Measurements from ENCODE around the gene STX18.
"Not testable (repeated sequence)": the region's sequence is repeated elsewhere in the genome, so short reads cannot be mapped to it uniquely, and the experiment has no call there.

Gene STX18

DNA sequence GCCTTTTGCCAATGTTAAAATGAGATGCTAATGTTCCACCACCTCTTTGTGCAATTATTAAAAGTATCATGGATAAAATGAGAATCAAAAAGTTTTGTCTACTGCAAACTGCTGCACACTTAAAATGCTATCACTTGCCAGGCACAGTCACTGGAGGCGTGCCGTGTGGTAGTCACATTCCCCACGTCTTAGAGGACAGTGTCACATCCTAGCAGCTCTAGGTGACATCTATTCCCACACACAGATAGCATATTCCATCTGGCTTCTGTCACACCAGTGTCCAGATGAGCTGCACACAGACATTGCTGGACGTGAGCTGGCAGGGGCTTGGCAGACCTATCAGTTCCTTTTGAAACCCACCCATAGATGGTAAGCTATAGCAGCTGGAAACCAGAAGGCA lies 107.9 kb downstream of the STX18 start:
- no peak for DNase-seq

DNA sequence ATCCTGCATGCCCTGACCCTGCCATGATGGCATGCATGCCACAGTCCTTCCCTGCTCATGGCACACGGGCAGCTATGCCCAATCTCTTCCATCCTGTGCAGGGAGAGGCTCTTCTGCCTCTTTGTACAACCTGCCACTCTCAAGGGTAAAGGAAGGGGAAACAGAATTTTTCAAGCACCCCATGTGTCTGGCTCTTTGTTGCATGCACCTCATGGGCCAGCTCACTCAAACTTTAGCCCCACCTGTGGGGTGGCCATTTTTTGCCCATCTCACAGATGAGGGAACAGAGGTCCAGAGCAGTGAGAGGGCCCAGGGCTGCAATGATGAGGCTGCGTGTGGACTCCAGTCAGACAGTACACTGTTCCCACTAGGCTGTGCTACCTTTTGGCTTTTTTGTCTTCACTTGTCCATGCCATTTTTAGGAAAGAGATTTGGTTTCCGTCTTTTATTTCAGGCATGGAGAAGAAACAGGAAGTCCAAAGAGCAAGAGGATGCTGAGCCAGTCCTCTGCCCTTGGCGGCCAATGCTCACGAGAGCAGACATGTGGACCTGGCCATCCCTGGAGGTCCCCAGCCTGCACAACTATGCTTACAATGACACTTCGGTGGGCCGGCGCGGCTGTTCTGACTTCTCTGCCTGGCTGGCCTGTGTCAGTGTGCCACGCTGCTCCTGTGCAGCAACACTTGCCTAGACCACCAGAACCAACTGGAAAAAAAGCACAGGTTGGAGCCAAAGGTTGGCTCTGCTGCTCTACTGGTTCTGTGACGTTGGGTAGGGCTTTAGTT lies 109.3 kb downstream of the STX18 start:
- no peak for DNase-seq

DNA sequence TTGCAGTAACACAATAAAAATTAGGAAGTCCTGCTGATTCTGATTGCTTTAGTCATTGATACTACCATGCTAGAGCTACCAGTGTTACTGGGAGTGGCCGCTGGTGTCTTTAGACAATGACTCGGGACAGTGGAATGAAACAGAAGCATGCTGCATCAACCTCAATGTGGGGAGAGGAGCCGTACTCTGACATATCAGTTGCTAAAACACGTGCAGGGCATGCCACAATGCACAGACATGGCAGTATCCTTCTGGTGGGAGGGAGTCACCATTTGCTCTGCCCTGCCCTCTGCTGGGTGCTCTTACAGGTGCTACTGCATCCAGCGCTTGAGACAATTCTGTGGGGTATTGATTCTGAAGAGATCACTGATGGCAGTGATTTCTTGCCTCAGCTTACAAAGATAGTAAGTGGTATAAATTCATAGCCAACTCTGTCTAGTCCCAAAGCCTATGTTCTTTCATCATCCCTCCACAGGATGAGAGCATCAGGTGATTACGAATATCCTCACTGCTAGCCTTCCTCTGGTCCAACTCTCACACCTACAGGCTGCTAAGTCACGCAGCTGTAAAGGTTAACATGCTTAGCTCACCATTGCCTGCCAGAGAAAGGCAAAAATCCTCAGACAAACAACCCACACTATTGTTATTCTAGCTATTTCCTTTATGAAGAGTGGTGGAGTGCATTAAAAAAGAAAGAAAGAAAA lies 111.2 kb downstream of the STX18 start:
- no peak for DNase-seq

DNA sequence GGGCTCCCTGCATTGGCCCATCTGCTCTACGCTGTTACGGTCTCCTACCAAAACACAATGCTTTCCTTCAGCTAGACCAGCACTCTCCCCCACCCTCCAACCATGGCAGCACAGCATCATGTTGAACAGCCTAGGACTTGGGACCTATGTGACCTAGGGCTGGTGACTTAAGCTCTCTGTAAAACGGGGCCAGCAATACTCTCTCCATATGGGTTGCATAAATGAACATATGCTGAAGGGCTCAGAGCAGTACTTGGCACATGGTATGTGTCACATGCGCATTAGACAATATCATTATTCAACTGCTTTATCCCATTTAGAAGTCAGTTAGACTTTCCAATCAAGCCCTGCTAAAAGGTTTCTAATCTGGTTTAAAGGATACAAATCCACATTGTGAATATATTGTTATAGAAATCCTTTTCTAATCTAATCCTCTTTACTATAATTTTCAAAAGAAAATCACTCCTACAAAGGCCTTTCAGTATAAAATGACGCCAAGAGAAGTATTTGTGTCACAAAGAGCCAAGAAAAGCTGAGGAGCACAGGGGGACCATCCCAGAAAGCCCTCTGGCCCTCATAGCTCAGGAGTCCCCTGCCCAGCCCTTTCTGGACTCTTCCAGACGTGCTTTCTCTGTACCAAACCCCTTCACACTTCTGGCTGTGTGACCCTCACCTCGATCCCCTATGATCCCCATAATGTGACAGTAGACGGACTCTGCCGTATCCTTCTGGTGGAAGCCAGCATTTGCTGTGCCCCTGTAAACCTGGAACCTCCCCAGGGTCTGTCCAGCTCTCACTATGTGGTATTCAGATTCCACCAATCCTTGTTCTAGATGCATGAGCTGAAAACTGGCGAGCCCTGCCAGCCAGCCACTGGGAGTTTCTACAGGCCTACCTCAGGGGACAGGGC lies 112.6 kb downstream of the STX18 start:
- no peak for DNase-seq

DNA sequence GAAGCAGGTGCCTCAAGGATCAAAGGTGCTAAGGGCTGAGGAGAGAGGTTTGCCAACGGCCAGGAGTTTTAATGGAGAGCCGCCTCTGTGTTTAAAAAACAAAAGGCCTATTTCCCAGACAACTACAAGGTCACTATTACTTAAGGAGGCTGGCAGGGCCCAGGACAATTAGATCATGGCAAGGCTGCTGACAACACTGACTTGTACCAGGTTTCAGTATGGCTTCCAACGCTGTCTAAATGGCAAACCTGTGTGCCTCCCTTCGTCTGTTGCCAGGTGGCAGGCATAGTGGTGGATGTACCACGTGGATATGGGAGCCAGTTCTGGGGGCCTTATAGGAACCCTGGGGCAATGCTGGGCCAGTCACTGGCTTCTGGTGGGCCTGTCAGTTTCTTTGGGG lies 114.0 kb downstream of the STX18 start:
- no peak for DNase-seq

DNA sequence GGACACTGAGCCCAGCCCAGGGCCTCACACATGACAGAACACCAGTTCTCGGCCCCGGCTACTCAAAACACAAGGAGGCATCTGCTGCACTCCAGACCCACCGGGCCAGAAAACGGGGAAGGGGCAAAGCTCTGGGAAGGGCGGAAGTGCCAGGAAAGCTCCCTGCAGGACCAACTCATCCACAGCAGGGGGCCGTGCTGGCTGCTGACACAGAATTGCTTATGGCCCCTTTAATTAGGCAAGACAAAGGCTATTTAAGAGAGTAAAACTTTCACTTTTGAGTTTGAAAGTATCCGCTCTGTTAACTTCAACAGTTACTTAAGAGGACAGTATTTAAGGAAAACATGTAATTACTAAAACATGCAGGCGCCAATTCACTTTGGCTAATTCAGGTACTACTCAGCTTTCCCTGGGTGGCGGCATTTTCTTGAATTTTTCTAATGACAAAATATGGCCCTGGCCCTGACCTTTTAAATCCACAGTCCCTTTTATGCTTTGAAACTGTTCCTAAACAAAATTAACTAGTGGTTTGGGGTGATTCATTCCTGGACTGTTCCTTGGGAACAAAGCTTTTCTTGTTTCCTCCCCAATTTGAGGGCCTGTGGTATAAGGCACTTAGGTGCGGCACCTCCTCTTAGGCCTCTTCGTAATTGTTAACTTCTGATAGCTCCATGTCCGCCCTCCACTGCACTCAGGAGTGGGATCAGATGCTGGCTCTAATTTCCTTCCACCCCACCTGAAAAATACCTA lies 114.6 kb downstream of the STX18 start:
- no peak for DNase-seq

DNA sequence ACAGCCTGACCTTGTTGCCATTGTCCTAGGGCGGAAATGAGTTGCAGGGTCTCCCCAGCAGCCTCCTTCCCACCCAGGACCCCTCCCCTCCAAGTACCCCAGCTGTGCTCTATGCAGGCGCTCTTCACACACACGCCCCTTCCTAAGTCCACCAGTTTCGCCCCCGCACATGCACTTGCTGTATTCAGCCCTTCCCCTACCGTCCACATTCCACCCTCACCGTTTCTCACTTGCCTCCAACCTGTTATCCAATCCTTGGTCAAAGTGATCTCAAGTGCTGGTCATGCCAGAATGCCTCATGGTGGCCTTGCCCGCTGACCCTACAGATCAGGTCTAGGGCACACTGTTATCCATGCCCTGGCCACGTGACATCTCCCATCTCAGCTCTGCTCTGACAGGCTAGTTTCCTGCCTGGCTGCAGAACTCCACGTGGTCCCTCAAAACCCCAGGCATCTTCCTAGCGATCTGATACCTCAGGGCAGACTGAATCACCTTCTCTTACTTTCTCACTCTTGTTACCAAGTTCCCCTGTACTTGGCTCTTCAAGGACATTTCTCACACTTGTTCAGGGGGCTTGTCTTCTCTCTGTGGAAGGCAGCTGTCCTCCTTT lies 115.2 kb downstream of the STX18 start:
- DNase-seq = no peak

DNA sequence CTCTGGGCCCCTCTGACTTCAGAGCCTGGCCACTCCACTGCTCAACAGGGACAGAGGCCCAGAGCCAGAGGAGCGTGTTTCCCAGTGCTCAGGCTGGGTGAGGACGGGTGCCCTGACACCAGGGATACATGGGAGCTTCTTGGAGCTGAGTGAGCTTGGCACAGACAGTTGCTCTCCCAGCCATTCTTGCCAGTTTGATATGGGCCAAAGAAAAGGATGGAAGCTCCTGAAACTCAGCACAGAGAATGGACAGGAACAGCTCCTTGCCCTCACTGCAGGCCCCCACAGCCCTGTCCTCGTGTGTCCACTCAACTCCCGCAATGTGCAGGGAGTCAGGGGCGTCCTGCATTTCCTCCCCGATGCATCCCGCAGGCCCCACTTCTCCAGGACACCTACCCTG lies 116.2 kb downstream of the STX18 start:
- no peak for DNase-seq

DNA sequence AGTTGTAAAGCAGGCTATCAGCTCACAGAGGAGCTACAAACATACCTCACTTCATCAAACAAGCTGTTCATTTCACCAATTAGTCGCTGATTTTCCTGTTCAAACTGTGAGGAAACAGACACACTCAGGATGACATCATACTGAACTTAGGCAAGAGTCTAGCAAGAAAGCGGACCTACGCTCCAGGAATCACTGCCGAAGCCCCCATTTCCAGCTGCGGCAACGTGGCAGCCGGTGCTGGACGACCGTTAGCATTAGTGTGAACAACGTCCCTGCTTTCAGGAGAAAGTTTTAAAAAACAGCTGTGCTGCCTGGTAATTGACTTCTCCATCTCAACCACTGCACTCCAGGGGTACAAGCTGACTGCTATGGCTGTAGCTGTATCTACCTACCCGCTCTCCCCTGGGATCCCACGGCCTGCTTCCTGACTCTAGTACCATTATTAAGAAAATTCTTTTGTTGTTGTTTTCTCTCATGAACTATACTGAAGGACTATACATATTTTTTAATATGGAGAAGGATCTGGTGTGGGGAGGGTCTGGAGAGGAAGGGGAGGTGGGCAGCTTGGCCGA lies 116.6 kb downstream of the STX18 start:
- DNase-seq = no peak

DNA sequence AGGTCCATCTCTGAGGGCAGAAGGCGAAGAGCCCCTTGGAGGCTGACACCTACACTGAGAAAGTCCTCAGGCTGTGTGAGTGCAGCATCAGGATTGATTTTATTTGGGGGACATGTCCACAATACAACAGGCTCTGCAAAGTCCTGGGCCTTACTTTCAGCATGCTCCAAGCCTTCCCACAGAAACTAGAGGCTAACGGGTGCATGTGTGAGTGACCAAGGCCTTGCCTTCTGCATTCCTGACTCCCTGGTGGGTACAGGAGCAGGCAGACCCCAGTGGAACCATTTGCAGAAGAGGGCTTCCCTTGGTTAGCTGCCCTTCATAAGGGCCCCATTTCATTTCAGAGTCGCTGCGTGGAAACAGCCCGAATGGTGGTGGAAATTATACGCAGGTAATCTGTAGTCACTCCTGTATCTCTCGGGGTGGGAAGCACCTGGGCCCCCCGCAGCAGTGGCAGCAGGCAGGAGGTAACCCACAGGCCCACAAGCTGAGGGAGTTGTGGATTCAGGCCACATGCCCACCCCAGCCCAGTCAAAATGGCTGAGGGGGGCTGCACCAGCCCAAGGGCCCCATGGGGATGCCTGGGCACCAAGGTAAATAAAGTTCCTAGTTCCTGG lies 117.2 kb downstream of the STX18 start:
- DNase-seq = no peak

DNA sequence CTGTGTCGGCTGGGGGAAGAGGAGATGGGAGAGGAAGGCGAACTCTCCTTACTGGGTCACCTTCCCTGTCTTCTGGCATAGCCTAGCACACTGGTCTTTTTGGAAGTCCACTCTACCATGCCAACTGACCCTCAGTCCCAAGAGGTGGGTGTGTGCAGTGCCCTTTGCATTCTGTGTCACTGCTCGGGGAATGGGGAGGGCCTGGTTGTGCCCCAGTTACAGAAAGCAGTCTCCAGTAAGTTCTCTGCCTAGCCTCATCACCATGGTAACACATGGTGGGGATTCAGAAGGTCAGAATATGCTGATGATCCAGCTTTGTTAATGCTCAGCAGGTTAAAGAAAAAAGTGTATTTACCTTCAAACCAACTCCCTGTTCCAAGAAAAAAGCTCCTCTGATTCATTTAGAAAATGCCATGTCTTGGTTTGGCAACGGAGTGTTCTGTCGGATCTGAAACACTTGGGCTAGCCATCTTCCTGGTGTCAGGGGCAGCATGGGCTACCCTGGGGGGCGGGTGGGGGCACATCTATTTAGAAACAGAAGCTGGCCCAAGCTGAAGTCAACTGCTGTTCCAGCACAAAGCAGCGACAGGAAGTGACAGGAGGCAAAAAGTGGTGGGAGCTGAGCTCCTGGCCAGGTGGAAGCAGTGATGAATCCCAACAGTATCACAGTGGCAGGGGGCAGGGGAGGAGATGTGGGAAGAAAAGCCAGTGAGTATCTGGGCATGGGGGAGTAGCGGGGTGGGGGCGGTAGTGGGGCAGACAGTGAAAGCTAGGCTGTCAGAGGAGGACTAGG lies 117.9 kb downstream of the STX18 start:
- no peak for DNase-seq

DNA sequence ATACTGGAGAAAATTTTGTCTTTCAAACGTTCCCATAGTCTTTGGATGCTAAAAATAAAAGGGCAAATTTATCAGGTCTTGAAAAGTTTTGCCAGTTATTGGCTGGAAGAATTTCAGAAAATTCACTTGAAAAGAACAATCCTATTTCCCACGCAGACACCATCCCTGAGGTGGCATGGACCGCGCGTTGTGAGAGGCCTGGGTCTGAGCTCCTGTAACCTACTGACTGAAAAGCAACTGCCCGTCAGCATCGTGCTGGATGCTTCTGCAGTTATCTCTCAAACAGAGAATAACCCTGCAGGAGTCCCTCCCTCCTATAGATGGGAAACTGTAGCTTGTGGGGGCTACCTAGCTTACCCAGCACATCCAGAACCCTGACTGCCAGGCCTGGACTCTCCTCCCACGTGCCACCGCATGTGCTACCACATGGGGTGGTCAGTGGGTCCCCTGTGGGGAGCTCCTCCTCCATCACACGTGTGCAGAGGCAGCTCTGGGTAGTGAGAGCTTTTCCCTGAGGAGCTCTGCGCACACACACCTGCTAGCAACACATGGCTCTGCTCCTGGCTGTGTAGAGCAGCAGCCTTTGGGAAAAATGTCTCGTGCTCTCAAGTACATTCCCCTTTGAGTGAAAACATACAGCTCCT lies 118.9 kb downstream of the STX18 start:
- DNase-seq = no peak

DNA sequence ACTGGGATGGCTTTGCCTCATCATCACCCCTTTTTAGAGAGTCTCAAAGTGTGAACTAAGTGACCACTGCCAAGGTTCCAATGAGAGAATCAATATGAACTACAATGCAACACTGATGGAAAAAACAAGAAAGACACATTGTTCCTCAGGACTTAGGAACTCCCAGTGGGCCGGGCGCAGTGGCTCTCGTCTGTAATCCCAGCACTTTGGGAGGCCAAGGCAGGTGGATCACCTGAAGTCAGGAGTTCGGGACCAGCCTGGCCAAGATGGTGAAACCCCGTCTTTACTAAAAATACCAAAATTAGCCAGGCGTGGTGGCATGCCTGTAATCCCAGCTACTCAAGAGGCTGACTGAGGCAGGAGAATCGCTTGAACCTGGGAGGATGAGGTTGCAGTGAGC lies 119.7 kb downstream of the STX18 start:
- not testable (repeated sequence) for DNase-seq

DNA sequence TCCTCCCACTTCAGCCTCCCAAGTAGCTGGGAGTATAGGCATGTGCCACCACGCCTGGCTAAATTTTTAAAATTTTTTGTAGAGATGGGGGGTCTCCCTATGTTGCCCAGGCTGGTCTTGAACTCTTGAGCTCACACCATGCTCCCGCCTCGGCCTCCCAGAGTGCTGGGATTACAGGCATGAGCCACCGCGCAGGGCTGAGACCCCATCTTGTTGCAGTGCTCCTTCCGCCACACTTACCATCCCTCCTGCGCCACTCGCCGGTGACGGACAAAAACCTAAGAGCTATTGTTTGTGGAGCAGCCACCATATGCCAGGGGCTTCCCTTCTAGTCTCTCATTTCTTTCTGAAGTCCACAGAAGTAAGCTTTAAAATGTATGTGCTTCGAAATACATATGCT lies 120.5 kb downstream of the STX18 start:
- no peak for DNase-seq

DNA sequence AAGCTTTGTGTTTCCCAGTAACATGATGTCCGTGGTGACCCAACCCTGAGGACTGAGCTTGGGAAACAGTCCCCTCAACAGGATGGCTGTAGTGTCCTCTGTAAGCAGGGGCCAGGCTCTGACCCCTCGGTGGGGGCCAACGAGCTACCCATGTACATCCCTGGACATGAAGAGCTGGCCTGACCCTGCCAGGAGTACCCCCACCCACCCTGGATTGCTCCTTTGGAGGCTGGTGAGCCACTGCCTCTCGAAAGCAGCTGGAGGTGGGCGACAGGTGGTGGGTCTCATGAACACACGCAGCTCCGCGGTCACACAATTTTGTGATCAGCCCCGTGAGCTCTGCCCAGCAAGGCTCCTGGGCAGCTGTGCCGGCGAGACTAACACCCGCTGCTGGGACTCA lies 121.4 kb downstream of the STX18 start:
- DNase-seq = no peak

DNA sequence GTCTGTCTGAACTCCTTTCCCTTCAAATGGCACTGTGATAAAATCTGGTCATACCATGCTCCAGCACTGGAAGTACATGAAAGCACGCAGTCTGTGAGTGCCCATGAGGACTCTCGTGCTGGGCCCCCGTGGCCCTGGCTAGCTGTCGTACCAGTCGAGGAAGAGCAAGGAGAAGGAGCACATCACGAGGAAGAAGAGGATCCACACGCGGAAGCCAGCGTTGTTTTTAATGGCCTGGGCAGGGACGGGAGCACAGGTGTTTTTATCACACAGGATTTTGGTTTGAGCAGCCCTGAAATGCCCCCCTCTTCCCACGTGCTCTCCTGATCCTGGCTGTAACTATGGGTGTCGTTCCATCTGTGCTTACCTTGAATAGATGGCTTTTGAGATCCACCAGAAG lies 122.0 kb downstream of the STX18 start:
- DNase-seq = no peak

DNA sequence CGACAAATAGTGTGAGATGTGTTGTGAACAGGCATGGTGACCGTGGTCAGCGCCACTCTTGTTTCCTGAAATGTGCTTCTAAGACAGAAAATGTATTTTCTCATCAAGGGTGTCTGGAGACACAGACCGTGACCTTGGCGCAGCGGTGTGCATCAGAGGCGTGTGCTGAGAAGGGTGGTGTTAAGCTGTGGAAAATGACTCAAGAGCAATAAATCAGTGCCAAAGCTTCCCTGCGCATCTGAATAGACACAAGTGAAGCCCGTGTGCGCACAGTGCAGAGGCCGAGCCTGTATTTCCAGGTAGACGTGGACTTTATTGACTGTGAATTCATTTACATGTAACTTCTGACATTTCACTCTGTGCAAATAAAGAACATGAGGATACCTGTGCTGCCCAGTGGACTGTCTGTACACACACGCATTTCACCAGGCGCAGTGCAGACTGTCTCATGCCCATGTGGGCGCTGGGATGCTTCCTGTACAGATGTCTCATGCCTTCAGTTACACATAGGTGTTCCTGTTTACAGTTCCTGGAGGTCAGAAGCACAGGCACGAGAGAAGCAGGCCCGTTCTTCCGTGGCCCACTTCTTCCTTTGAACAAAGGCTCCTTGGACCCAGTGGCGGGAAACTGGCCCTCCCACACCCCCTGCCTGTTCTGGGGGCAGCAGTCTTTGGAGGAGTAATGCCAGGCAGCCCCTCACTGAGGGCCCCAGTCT lies 123.0 kb downstream of the STX18 start:
- DNase-seq = no peak

DNA sequence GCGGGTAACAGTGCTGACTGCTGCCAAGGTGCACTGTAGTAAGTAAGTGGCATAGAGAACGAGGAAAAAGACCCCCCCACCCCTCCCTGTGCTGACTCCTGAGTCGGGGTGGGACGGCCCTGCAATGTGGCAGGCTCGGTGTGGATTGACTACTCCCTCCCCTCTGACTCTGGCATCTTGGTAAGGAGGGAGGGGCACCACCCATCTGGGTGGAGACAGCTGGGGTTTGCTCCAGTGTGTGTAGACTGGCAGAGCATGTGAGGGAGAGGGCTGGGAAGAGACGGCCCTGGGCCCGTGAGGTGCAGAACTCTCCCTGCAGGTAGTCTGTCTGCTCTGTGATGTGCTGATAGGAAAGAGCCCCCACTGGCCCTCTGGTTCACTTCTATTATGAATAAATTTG lies 124.0 kb downstream of the STX18 start:
- DNase-seq = no peak

DNA sequence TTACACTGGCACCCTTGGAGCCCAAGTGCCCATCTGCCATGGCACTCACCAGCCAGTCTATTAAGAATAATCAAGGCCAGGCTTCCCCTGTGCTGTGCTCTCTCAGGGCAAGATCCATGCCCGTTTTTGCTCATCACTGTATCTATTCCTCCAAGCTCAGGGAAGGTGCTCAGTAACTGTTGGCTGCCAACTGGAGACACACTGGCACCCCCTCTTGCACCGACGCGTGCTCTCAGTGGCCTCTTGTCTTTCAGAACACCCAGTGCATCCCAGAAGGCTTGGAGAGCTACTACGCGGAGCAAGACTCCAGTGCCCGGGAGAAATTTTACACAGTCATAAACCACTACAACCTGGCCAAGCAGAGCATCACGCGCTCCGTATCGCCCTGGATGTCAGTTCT lies 124.9 kb downstream of the STX18 start:
- DNase-seq = no peak
